Right forelimb (tissue), 1 donor: ENCODE data around the gene CEBPG.

Experiments
- DNase-seq: peaks from one replicate; pipeline ENCODE4 v3.0.0-alpha.2; 2018

The CEBPG gene

GRCh38 chr19:33408116-33408515, 34.6 kb downstream of the CEBPG start:
- DNase-seq: no peak

GRCh38 chr19:33408538-33409434, 35.3 kb downstream of the CEBPG start:
- DNase-seq: no peak

DNA sequence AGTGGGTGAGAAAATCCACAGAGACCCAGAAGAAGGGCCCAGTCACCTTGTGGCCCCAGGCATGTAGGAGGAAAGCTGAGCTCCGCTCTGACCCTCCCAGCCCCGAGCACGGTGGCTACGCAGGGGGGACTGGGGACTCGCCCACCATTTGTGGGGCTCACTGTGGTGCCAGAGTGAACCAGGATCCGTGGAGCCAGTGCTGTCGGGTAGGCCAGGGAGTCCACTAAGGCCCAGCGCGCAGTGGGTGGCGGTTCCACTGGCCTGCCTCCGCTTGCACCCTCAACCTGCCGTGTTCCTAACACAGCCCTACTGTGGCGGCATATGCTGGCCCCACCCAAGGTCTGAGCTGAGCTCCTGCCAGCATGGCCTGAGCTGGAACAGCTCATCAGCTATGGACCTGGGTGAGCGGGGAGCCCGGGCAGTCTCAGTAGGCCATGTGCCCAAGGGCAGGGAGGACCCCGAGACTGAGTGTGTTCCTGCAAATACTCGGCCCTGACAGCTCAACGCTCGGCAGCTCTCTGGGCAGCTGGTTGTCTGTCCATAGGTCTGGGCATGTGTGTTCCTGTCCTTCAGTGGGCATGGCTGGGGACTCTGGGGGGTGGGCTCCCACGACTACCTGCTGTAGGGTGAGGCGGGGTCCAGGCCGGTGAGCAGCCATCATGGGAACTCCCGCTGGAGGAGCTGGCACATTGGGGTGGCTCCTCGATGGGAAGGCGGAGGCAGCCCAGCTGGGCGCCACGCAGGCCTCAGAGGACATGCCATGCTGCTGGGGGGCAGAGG, 36.6 kb downstream of the CEBPG start:
- DNase-seq: no peak

- DNase-seq: no peak
Measured at GRCh38 chr19:33410915-33411401, 37.4 kb downstream of the CEBPG start.

GRCh38 chr19:33411621-33412180, 38.2 kb downstream of the CEBPG start:
- DNase-seq: no peak

GRCh38 chr19:33412601-33413425, 39.3 kb downstream of the CEBPG start:
- no peak for DNase-seq

DNA sequence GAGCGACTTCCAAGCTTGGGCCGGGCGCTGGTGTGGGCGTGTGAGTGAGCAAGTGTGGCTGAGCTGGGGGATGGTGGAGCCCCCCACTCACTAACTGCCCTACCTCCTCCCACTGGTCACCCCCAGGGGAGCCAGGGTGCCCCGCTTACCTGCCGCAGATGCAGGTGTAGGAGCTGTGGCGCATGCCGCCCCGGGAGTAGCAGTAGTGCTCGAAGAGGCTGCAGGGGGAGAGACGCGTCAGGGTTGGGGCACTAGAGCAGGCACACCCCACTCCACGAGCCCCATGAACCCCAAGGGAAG, 39.9 kb downstream of the CEBPG start:
- DNase-seq: no peak

DNA sequence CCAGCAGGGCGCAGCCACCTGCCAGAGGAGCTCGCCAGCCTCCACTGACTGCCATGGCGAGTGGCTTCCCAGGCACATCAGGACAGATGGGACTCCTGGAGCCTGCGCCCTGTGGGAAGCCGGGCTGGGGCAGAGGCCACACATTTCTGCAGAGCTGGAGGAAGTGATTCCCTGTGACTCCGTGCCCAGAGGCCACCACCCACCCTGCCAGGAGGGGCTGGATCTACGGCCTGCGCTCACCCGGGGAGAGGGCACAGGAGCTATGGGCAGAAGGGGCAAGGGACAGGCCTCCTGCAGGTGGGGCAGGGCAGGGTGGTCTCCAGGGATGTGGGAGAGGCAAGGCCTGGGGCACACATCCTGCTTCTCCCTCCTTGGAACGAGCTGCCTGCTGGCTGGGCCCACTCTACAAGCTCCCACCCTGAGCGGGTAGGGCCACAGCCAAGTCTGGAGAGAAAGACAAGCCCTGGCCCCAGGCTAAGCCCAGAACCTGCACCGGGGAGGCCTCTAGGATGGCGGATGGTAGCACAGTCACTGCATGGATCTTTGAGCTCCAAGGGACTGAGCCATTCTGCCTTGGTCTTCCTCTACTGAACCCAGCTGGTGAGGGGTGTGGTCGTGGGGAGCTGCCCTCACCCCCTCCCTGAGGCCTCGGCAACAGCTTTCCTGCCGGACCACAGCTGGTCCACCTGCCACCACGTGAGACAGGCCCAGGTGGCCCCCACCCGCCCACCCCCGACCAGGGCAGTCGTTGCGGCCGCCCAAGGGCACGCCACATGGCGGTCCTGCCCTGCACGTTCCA, 40.6 kb downstream of the CEBPG start:
- no peak for DNase-seq

GRCh38 chr19:33414667-33415605, 41.4 kb downstream of the CEBPG start:
- no peak for DNase-seq

DNA sequence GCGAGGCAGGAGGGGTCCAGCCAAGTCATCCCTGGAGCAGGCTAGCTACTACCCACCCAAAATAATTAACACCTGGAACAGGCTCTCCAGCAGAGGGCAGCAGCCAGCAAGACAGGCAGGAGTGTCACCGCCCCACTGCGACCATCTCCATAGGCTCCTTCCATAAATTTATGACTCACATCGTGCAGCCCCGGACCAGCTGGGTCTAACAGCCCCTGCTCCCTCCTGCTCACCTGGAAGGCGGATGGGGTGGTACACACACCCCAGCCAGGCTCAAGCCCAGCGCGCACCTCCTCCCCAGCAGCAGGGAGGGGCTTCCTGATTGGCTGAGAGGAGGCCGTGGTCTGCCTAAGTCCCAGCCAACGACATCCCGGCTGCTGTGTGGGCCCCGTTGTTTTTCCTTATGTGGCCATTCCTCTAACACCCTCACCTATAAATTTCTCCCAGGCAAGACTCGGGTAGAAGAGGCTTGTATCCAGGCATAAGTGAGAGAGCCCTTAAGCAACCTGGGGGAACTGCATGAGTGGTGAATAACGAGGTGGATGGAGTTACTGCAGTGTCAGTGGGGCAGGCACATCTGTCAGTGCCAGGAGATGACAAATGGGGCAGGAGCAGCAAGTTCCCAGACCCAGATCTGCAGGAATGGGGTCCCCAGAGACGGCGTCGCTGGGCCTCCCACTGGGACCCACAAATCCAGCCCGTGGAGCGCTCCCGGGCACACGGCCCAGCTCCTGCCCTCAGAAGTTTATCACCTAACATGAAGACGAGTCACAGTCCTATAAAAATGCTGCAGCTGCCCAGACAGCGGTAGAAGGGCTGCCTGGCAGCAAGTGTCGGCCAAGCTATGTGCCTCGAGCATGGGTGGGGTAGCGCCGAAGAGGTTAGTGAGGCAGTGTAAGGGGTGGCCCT, 43.1 kb downstream of the CEBPG start:
- DNase-seq: no peak

GRCh38 chr19:33417751-33418150, 44.2 kb downstream of the CEBPG start:
- DNase-seq: no peak

DNA sequence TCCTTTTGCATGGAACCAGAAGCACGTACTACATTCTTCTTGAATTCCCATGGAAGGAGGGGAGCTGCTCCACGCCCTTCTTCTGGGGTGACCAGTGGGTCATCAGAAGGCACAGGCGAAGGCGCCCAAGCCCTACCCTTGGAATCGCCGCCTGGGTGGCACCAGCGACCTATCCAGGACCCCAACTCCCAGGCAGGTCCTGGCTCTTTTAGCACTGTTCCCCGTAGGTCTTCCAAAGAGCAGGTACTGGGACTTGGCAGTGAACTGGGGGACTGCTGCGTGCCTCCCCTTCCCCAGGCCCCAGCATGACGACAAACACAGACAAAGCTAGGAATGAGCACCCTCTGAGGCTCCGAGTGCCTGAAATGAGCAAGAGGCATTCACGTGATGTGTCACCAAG, 45.0 kb downstream of the CEBPG start:
- no peak for DNase-seq

- no peak for DNase-seq
Measured at GRCh38 chr19:33418871-33419787, 45.6 kb downstream of the CEBPG start.

- DNase-seq: no peak
Measured at GRCh38 chr19:33419788-33420130, 46.2 kb downstream of the CEBPG start.

- DNase-seq: no peak
Measured at GRCh38 chr19:33420821-33421220, 47.3 kb downstream of the CEBPG start.

- no peak for DNase-seq
Measured at GRCh38 chr19:33421368-33421767, 47.9 kb downstream of the CEBPG start.

- no peak for DNase-seq
Measured at GRCh38 chr19:33422369-33423180, 49.1 kb downstream of the CEBPG start.

GRCh38 chr19:33424181-33424580, 50.7 kb downstream of the CEBPG start:
- no peak for DNase-seq
